ENCODE data around the gene FNDC4. TPM values are rescaled to one million over a fixed set of nuclear protein-coding genes. Genes with fewer than 3 reads are reported as not detected.

The FNDC4 gene
- total RNA-seq, 1 donor from 2014 or later: 6.2 TPM

Other genes starting within 250 kb of the FNDC4 start
- 0.03 TPM in 1 of 2 replicates, not detected in the other for gene SLC30A3, start 232.2 kb downstream of the FNDC4 start, total RNA-seq
- not detected in 2 replicates for gene DNAJC5G, start 219.8 kb downstream of the FNDC4 start, total RNA-seq
- gene TRIM54, start 212.8 kb downstream of the FNDC4 start, total RNA-seq: 74.0 and 105 TPM in 2 replicates
- 2.4 and 6.6 TPM in 2 replicates for gene UCN, start 186.8 kb downstream of the FNDC4 start, total RNA-seq
- gene MPV17, start 172.1 kb downstream of the FNDC4 start, total RNA-seq: 108 TPM in 2 replicates
- 45.8 and 46.9 TPM in 2 replicates for gene GTF3C2, start 138.4 kb downstream of the FNDC4 start, total RNA-seq
- gene EIF2B4, start 124.9 kb downstream of the FNDC4 start, total RNA-seq: 29.7 and 32.2 TPM in 2 replicates
- gene SNX17, start 124.6 kb downstream of the FNDC4 start, total RNA-seq: 155 and 159 TPM in 2 replicates
- gene ZNF513, start 114.5 kb downstream of the FNDC4 start, total RNA-seq: 11.1 and 15.3 TPM in 2 replicates
- gene PPM1G, start 85.6 kb downstream of the FNDC4 start, total RNA-seq: 68.0 and 72.4 TPM in 2 replicates
- gene NRBP1, start 66.6 kb downstream of the FNDC4 start, total RNA-seq: 168 and 169 TPM in 2 replicates
- gene KRTCAP3, start 52.8 kb downstream of the FNDC4 start, total RNA-seq: not detected in 2 replicates
- 4.3 and 9.5 TPM in 2 replicates for gene IFT172, start 5.5 kb downstream of the FNDC4 start, total RNA-seq
- gene GCKR, start 1.6 kb upstream of the FNDC4 start, total RNA-seq: not detected in 2 replicates
- gene ZNF512, start 87.8 kb upstream of the FNDC4 start, total RNA-seq: 31.6 and 35.7 TPM in 2 replicates
- 1.8 and 3.0 TPM in 2 replicates for gene CCDC121, start 133.8 kb upstream of the FNDC4 start, total RNA-seq
- gene GPN1, start 133.8 kb upstream of the FNDC4 start, total RNA-seq: 26.7 and 29.0 TPM in 2 replicates
- gene SUPT7L, start 168.4 kb upstream of the FNDC4 start, total RNA-seq: 35.4 and 44.0 TPM in 2 replicates
- gene SLC4A1AP, start 168.7 kb upstream of the FNDC4 start, total RNA-seq: 34.7 and 41.2 TPM in 2 replicates

Measured in myocyte (in vitro differentiated cells).